ENCODE results near the gene PCDHB13. TPM values are rescaled to one million over a fixed set of nuclear protein-coding genes. Genes with fewer than 3 reads are reported as not detected.
A peak's percentile ranks its signal among the peaks of the same experiment; 100 is the strongest.
"Not testable (repeated sequence)": the region's sequence is repeated elsewhere in the genome, so short reads cannot be mapped to it uniquely, and the experiment has no call there.

The PCDHB13 gene
- total and polyA plus RNA-seq, 2 of the 13 experiments (the other 11 are each of a cell fraction or from before 2014, with no cell fraction given), result 0.57 to 0.80 TPM

DNA sequence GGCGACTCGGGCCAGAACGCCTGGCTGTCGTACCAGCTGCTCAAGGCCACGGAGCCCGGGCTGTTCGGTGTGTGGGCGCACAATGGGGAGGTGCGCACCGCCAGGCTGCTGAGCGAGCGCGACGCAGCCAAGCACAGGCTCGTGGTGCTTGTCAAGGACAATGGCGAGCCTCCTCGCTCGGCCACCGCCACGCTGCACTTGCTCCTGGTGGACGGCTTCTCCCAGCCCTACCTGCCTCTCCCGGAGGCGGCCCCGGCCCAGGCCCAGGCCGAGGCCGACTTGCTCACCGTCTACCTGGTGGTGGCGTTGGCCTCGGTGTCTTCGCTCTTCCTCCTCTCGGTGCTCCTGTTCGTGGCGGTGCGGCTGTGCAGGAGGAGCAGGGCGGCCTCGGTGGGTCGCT lies 19.4 kb upstream of the PCDHB13 start:
- in situ Hi-C loops (cut with HindIII; ENCODE audit: extremely low pct_ligation_motif_present, low pct_unique_long_range_greater_than_20kb); BruUV-seq (replicated peaks); H3K4me3 ChIP-seq (replicated peaks in 1 of 3; ENCODE audit: insufficient read depth in 1 of 3, low read depth in 2 of 3, low read length in 3 of 3); H3K4me2 ChIP-seq (ENCODE audit: low read depth, low read length); H3K27me3 ChIP-seq (ENCODE audit: control insufficient read depth in 1 of 2, insufficient read depth in 2 of 2, low read length in 2 of 2); POLR2A ChIA-PET; H3K4me1 ChIP-seq (ENCODE audit: insufficient read depth, low read length); CTCF ChIA-PET (ENCODE audit: low intra/inter-chr PET ratio, low total read pairs); ATAC-seq; H3K36me3 ChIP-seq (replicated peaks in 1 of 2; ENCODE audit: control insufficient read depth in 1 of 2, insufficient read depth in 2 of 2, low read length in 2 of 2); H3K9ac ChIP-seq (ENCODE audit: insufficient read depth, low read depth, low read length); H3K79me2 ChIP-seq (ENCODE audit: insufficient read depth, low read length); H3K27ac ChIP-seq (ENCODE audit: extremely low read length, insufficient read depth, low read length); FAIRE-seq; H4K20me1 ChIP-seq (ENCODE audit: insufficient read depth, low read length); DNase-seq (ENCODE audit: low spot score); intact Hi-C loops (cut with micrococcal nuclease; ENCODE audit: unreplicated experiment); H2AFZ ChIP-seq (ENCODE audit: low read length): not testable (repeated sequence)
- WGBS (ENCODE audit: low lambda C conversion rate), result no CpG with 5 or more reads among the region's 37 CpGs
- peaks cover 21% of the 10 kb centered on the region for H3K9me3 ChIP-seq (ENCODE audit: low read length)

DNA sequence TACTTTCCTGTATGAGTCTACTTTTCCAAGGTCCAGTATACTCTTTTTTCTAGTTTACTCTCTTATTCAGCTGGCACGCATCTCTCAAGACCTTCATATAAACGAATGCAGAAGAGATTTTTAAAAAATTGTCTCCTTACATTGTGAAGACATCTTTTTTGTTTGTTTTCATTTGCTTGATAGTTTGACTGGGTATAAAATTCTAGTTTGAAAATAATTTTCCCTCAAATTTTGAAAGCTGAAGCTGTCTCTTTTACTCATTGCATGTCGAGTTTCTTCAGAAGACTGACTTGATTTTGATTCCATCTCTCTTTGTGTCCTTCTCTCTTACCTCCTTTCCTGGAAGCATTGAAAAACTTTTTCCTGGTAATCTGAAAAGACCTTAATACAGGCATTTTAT lies 17.4 kb upstream of the PCDHB13 start:
- no peak for DNase-seq (ENCODE audit: low spot score)
- H3K4me1 ChIP-seq (ENCODE audit: insufficient read depth, low read length), result no peaks in the 10 kb centered on the region
- under 1% methylated on average over 3 of the region's 3 CpGs for WGBS (ENCODE audit: low lambda C conversion rate)
- in situ Hi-C loops (cut with HindIII; ENCODE audit: extremely low pct_ligation_motif_present, low pct_unique_long_range_greater_than_20kb) (no loop called here), intact Hi-C loops (cut with micrococcal nuclease; ENCODE audit: unreplicated experiment) (no loop called here)
- ATAC-seq, result no peak
- TF ChIP-seq ZFP1 (CRISPR knock-in tag; IDR thresholded peaks at IDR 0.05) (peak; percentile 97; the same call in 1 of the 2 replicates), YY1 (IDR thresholded peaks at IDR 0.05; ENCODE audit: insufficient read depth, insufficient replicate concordance, low read depth, low read length) (no peak), FOXJ3 (CRISPR knock-in tag; IDR thresholded peaks at IDR 0.05; ENCODE audit: borderline replicate concordance) (no peak)
- no peak overlapping the region for H3K9ac ChIP-seq (ENCODE audit: insufficient read depth, low read depth, low read length)
- H3K4me2 ChIP-seq (ENCODE audit: low read depth, low read length), result no peak overlapping the region
- no peak overlapping the region for H2AFZ ChIP-seq (ENCODE audit: low read length)
- CTCF ChIA-PET (ENCODE audit: low intra/inter-chr PET ratio, low total read pairs), result no interaction called here
- H3K79me2 ChIP-seq (ENCODE audit: insufficient read depth, low read length), result no peaks in the 10 kb centered on the region
- no peaks in the 10 kb centered on the region for H3K27me3 ChIP-seq (ENCODE audit: control insufficient read depth in 1 of 2, insufficient read depth in 2 of 2, low read length in 2 of 2)
- FAIRE-seq, result no peak
- no peak overlapping the region for H3K27ac ChIP-seq (ENCODE audit: extremely low read length, insufficient read depth, low read length)
- H3K36me3 ChIP-seq (replicated peaks in 1 of 2; ENCODE audit: control insufficient read depth in 1 of 2, insufficient read depth in 2 of 2, low read length in 2 of 2), result no peaks in the 10 kb centered on the region
- H3K9me3 ChIP-seq (ENCODE audit: low read length), result peaks cover 21% of the 10 kb centered on the region
- H3K4me3 ChIP-seq (replicated peaks in 1 of 3; ENCODE audit: insufficient read depth in 1 of 3, low read depth in 2 of 3, low read length in 3 of 3), result no peak overlapping the region
- no TSS peak for BruUV-seq (replicated peaks)
- no peaks in the 10 kb centered on the region for H4K20me1 ChIP-seq (ENCODE audit: insufficient read depth, low read length)
- POLR2A ChIA-PET, result no interaction called here

All from HepG2 (cell line).